Measurements from ENCODE around the gene CACYBP.

GRCh38 chr1:174999216-174999935 is 371 bp upstream of the CACYBP start:
- TF ChIP-seq CTCF (IDR thresholded peaks at IDR 0.05; ENCODE audit: low read length) = no peak
- TF ChIP-seq EZH2 (optimal IDR thresholded peaks at IDR 0.05; ENCODE audit: low read depth, low read length) = no peak
